GM23338 (cell line): ENCODE data around the gene C2orf68. TPM values are rescaled to one million over a fixed set of nuclear protein-coding genes. Genes with fewer than 3 reads are reported as not detected.

ENCODE experiments used
- ATAC-seq: fragments of 200-7000 bp; cut with Tn5 transposase; 3 replicates; pipeline ENCODE4 v1.9.1; 2020
- DNase-seq: peaks from one replicate; pipeline ENCODE4 v3.0.0-alpha.2; 2015; ENCODE audit warnings: low spot score
- H2AFZ ChIP-seq: fragments of 200-600 bp; sonication (generic); 2 replicates; pipeline ENCODE4 v1.8.0; 2016; ENCODE audit warnings: antibody characterized with exemption, mild to moderate bottlenecking, moderate library complexity
- H3F3A ChIP-seq: fragments of 200-600 bp; sonication (generic); replicated peaks from 2 replicates; pipeline ENCODE4 v1.8.0; 2017; ENCODE audit warnings: antibody characterized with exemption, mixed run types, low read depth
- H3K27ac ChIP-seq: fragments of 200-600 bp; sonication (generic); 2 replicates; pipeline ENCODE4 v1.6.1; 2016; ENCODE audit warnings: low read depth
- H3K27me3 ChIP-seq: fragments of 200-600 bp; sonication (generic); 2 replicates; pipeline ENCODE4 v1.8.0; 2016; ENCODE audit warnings: mild to moderate bottlenecking, mixed run types, moderate library complexity; ENCODE audit not compliant: insufficient read depth
- H3K36me3 ChIP-seq: fragments of 200-600 bp; sonication (generic); 2 replicates; pipeline ENCODE4 v1.8.0; 2016; ENCODE audit warnings: mild to moderate bottlenecking; ENCODE audit not compliant: insufficient read depth
- H3K4me1 ChIP-seq: fragments of 200-600 bp; sonication (generic); 2 replicates; pipeline ENCODE4 v1.8.0; 2016; ENCODE audit warnings: mild to moderate bottlenecking, moderate library complexity; ENCODE audit not compliant: insufficient read depth
- H3K4me2 ChIP-seq: fragments of 200-600 bp; sonication (generic); 2 replicates; pipeline ENCODE4 v1.7.1; 2017; ENCODE audit warnings: mixed run types
- H3K4me3 ChIP-seq: fragments of 200-600 bp; sonication (generic); 2 replicates; pipeline ENCODE4 v1.6.1; 2016; ENCODE audit warnings: mixed run types
- H3K79me2 ChIP-seq: fragments of 200-600 bp; sonication (generic); replicated peaks from 2 replicates; pipeline ENCODE4 v1.8.0; 2017; ENCODE audit warnings: mild to moderate bottlenecking; ENCODE audit not compliant: insufficient read depth
- H3K9me2 ChIP-seq: fragments of 200-600 bp; sonication (generic); 2 replicates; pipeline ENCODE4 v1.8.0; 2017; ENCODE audit not compliant: insufficient read depth
- H4K20me1 ChIP-seq: fragments of 200-600 bp; sonication (generic); replicated peaks from 2 replicates; pipeline ENCODE4 v1.8.0; 2017; ENCODE audit warnings: mild to moderate bottlenecking; ENCODE audit not compliant: insufficient read depth
- H3K27ac Mint-ChIP-seq: 2 replicates; pipeline ENCODE4 v1.8.0; 2020; ENCODE audit warnings: inconsistent platforms, mild to moderate bottlenecking, moderate library complexity, mixed read lengths
- H3K27me3 Mint-ChIP-seq: 3 replicates; pipeline ENCODE4 v1.8.0; 2022; ENCODE audit warnings: low read depth, mild to moderate bottlenecking, moderate library complexity, mixed read lengths, inconsistent platforms; ENCODE audit not compliant: insufficient read depth, poor library complexity
- H3K36me3 Mint-ChIP-seq: 3 replicates; pipeline ENCODE4 v1.8.0; 2021; ENCODE audit warnings: low read depth, mild to moderate bottlenecking, inconsistent platforms, moderate library complexity, mixed read lengths
- H3K4me1 Mint-ChIP-seq: 3 replicates; pipeline ENCODE4 v1.8.0; 2020; ENCODE audit warnings: mild to moderate bottlenecking, inconsistent platforms, mixed read lengths
- H3K4me3 Mint-ChIP-seq: 3 replicates; pipeline ENCODE4 v1.8.0; 2021; ENCODE audit warnings: moderate library complexity, mild to moderate bottlenecking, inconsistent platforms, mixed read lengths
- H3K9me3 Mint-ChIP-seq: 3 replicates; pipeline ENCODE4 v1.8.0; 2020; ENCODE audit warnings: moderate library complexity, mild to moderate bottlenecking, inconsistent platforms, mixed read lengths
- CREB1 ChIP-seq: fragments of 250-450 bp; sonication (Bioruptor Pico); IDR thresholded peaks from 2 replicates; pipeline ENCODE4 v1.5.0; 2020; ENCODE audit warnings: low read depth, mild to moderate bottlenecking, moderate library complexity
- CTCF ChIP-seq, 2 experiments: fragments of 200-600 bp in 1 of 2; sonication (generic) in 1 of 2; conservative IDR thresholded peaks; 2 replicates each; pipeline versions ENCODE4 v1.5.1 to v1.6.1; 2016 to 2017; ENCODE audit warnings: antibody characterized with exemption in 2 of 2, low read depth in 2 of 2, mild to moderate bottlenecking in 2 of 2, moderate library complexity in 1 of 2
- ETS1 ChIP-seq: IDR thresholded peaks from 2 replicates; pipeline ENCODE4 v1.6.1; 2016; ENCODE audit warnings: antibody characterized with exemption
- EZH2 ChIP-seq: fragments of 200-600 bp; sonication (generic); IDR thresholded peaks from one replicate; pipeline ENCODE4 v1.8.0; 2017; ENCODE audit warnings: antibody characterized with exemption, mild to moderate bottlenecking, low read depth; ENCODE audit not compliant: unreplicated experiment
- JUNB ChIP-seq: IDR thresholded peaks from one replicate; pipeline ENCODE4 v1.6.1; 2016; ENCODE audit warnings: antibody characterized with exemption; ENCODE audit not compliant: unreplicated experiment
- NANOG ChIP-seq: IDR thresholded peaks from 2 replicates; pipeline ENCODE4 v1.6.1; 2016; ENCODE audit warnings: antibody characterized with exemption, borderline replicate concordance
- POLR2AphosphoS5 ChIP-seq: IDR thresholded peaks from 2 replicates; pipeline ENCODE4 v1.6.1; 2016; ENCODE audit warnings: antibody characterized with exemption, low read depth
- REST ChIP-seq: IDR thresholded peaks from one replicate; pipeline ENCODE4 v1.6.1; 2018; ENCODE audit warnings: antibody characterized with exemption; ENCODE audit not compliant: unreplicated experiment
- ZNF114 ChIP-seq: fragments of 250-450 bp; sonication (Bioruptor Pico); IDR thresholded peaks from 2 replicates; pipeline ENCODE4 v1.5.0; 2020; ENCODE audit warnings: mild to moderate bottlenecking, moderate library complexity
- ZNF331 ChIP-seq: fragments of 250-450 bp; sonication (Bioruptor Pico); IDR thresholded peaks from 2 replicates; pipeline ENCODE4 v1.5.0; 2020; ENCODE audit warnings: low read depth, mild to moderate bottlenecking, moderate library complexity
- ZNF462 ChIP-seq: fragments of 250-450 bp; sonication (Bioruptor Pico); IDR thresholded peaks from 2 replicates; pipeline ENCODE4 v1.5.0; 2020; ENCODE audit warnings: mild to moderate bottlenecking, moderate library complexity
- polyA plus RNA-seq: library from polyadenylated mRNA; unstranded; fragments of >200 nt; fragmentation: Nextera tagmentation; extraction: Ambion mirVana; gene quantifications from 2 replicates; pipeline ENCODE4 v1.2.1, GENCODE V29; 2016
- total RNA-seq: library from RNA; depleted of rRNA; stranded (reverse); fragments of >200 nt; shearing (Covaris generic); gene quantifications from 2 replicates; pipeline ENCODE4 v1.2.3, GENCODE V29; 2014

The C2orf68 gene
- total and polyA plus RNA-seq, 2 experiments from 2014 or later, result 26.8 to 76.4 TPM

- no peak for DNase-seq
- peaks cover 10% of the 10 kb centered on the region; the same call in 1 of the 2 replicates for H3F3A ChIP-seq
- Mint-ChIP-seq H3K4me3 (no peak overlapping the region), H3K4me1 (peaks cover 35% of the 10 kb centered on the region), H3K36me3 (peaks cover 10% of the 10 kb centered on the region; the same call in 1 of the 3 replicates), H3K27me3 (peaks cover 26% of the 10 kb centered on the region), H3K9me3 (0 out of 3 replicates have a peak, but pooled peaks cover 3% of the 10 kb centered on the region), H3K27ac (no peak overlapping the region)
- ATAC-seq, result no peak
- no peak overlapping the region for H3K27ac ChIP-seq
- peaks cover 33% of the 10 kb centered on the region for H3K4me1 ChIP-seq
- TF ChIP-seq ETS1, result no peak
- no peak for TF ChIP-seq JUNB
- no peak for TF ChIP-seq REST
- no peak for TF ChIP-seq CREB1 (CRISPR knock-in tag)
- no peak for TF ChIP-seq NANOG
- TF ChIP-seq ZNF462 (CRISPR knock-in tag), result no peak
- TF ChIP-seq EZH2, result no peak
- TF ChIP-seq CTCF (conservative IDR thresholded peaks at IDR 0.05; ENCODE audit: low read depth in 2 of 2), result no peak
- TF ChIP-seq ZNF114 (CRISPR knock-in tag), result no peak
- no peak for TF ChIP-seq ZNF331 (CRISPR knock-in tag)
- no peak for TF ChIP-seq POLR2AphosphoS5
- H4K20me1 ChIP-seq, result no peaks in the 10 kb centered on the region
- H3K9me2 ChIP-seq, result no peaks in the 10 kb centered on the region
- H2AFZ ChIP-seq, result no peak overlapping the region
- H3K4me2 ChIP-seq, result no peak overlapping the region
- no peaks in the 10 kb centered on the region for H3K79me2 ChIP-seq
- no peak overlapping the region for H3K4me3 ChIP-seq
- H3K36me3 ChIP-seq, result no peaks in the 10 kb centered on the region
- H3K27me3 ChIP-seq, result peaks cover 20% of the 10 kb centered on the region
Observed at GRCh38 chr2:85580206-85580605, 31.7 kb downstream of the C2orf68 start.
